ENCODE data around the gene DMRT1.

GRCh38 chr9:846852-847251, 5.4 kb downstream of the DMRT1 start:
- TF ChIP-seq CTCF (IDR thresholded peaks at IDR 0.05) (no peak), ZFX (IDR thresholded peaks at IDR 0.05; ENCODE audit: borderline replicate concordance) (no peak)
